ENCODE measurements around the gene PPHLN1. TPM values are rescaled to one million over a fixed set of nuclear protein-coding genes. Genes with fewer than 3 reads are reported as not detected.
A peak's percentile ranks its signal among the peaks of the same experiment; 100 is the strongest.

Gene PPHLN1
- total RNA-seq, 1 donor from 2014 or later = 95.9 TPM

GRCh38 chr12:42298887-42299286 is 27.1 kb upstream of the PPHLN1 start:
- H3K4me1 Mint-ChIP-seq = peaks cover 8% of the 10 kb centered on the region
- POLR2A ChIA-PET = no interaction called here
- CTCF ChIA-PET = interaction anchor here (0.7 kb wide), 1 partner anchor 67 kb away, joined by 4 read pairs; no protein-coding TSS in a partner anchor
- no peak for ATAC-seq (ENCODE audit: low read depth)
- H3K27me3 Mint-ChIP-seq = no peaks in the 10 kb centered on the region
- no peaks in the 10 kb centered on the region for H3K9me3 Mint-ChIP-seq
- H3K4me3 Mint-ChIP-seq = no peak overlapping the region
- intact Hi-C loops (cut with micrococcal nuclease) = no loop called here
- H3K27ac Mint-ChIP-seq = no peak overlapping the region
- H3K36me3 Mint-ChIP-seq (ENCODE audit: low read depth) = no peaks in the 10 kb centered on the region
- no peak for DNase-seq
- TF ChIP-seq CTCF (IDR thresholded peaks at IDR 0.05) = no peak

- H3K27ac Mint-ChIP-seq = no peak overlapping the region
- no peaks in the 10 kb centered on the region for H3K36me3 Mint-ChIP-seq (ENCODE audit: low read depth)
- DNase-seq (no peak), ATAC-seq (ENCODE audit: low read depth) (peak; percentile 34)
- intact Hi-C loops (cut with micrococcal nuclease) = no loop called here
- ChIA-PET CTCF (interaction anchor here (0.7 kb wide), 1 partner anchor 68 kb away, joined by 4 read pairs; no protein-coding TSS in a partner anchor), POLR2A (no interaction called here)
- no peaks in the 10 kb centered on the region for H3K27me3 Mint-ChIP-seq
- TF ChIP-seq CTCF (IDR thresholded peaks at IDR 0.05) = no peak
- H3K4me3 Mint-ChIP-seq = no peak overlapping the region
- no peaks in the 10 kb centered on the region for H3K9me3 Mint-ChIP-seq
- peaks cover 8% of the 10 kb centered on the region for H3K4me1 Mint-ChIP-seq
Measured at GRCh38 chr12:42299392-42300308, 26.3 kb upstream of the PPHLN1 start.

- ATAC-seq (ENCODE audit: low read depth) = no peak
- H3K36me3 Mint-ChIP-seq (ENCODE audit: low read depth) = no peaks in the 10 kb centered on the region
- no peaks in the 10 kb centered on the region for H3K4me1 Mint-ChIP-seq
- ChIA-PET POLR2A (interaction anchor here (0.7 kb wide), 1 partner anchor 1194 kb away, joined by 4 read pairs; no protein-coding TSS in a partner anchor), CTCF (no interaction called here)
- no peak overlapping the region for H3K27ac Mint-ChIP-seq
- H3K9me3 Mint-ChIP-seq = no peaks in the 10 kb centered on the region
- no peak overlapping the region for H3K4me3 Mint-ChIP-seq
- no peak for DNase-seq
- intact Hi-C loops (cut with micrococcal nuclease) = no loop called here
- H3K27me3 Mint-ChIP-seq = no peaks in the 10 kb centered on the region
- TF ChIP-seq CTCF (IDR thresholded peaks at IDR 0.05) = no peak
Measured at GRCh38 chr12:42306297-42306696, 19.7 kb upstream of the PPHLN1 start.

GRCh38 chr12:42308390-42308789 is 17.6 kb upstream of the PPHLN1 start:
- DNase-seq (no peak), ATAC-seq (ENCODE audit: low read depth) (no peak)
- Mint-ChIP-seq H3K9me3 (no peaks in the 10 kb centered on the region), H3K36me3 (ENCODE audit: low read depth) (peaks cover 10% of the 10 kb centered on the region), H3K4me3 (no peak overlapping the region), H3K4me1 (no peaks in the 10 kb centered on the region), H3K27ac (no peak overlapping the region), H3K27me3 (no peaks in the 10 kb centered on the region)
- TF ChIP-seq CTCF (IDR thresholded peaks at IDR 0.05) = no peak
- POLR2A ChIA-PET = no interaction called here
- CTCF ChIA-PET = no interaction called here
- intact Hi-C loops (cut with micrococcal nuclease) = no loop called here

GRCh38 chr12:42309996-42310395 is 16.0 kb upstream of the PPHLN1 start:
- no peak for TF ChIP-seq CTCF (IDR thresholded peaks at IDR 0.05)

More at GRCh38 chr12:42309996-42310395, 16.0 kb upstream of the PPHLN1 start:
- Mint-ChIP-seq H3K27ac (no peak overlapping the region), H3K9me3 (no peaks in the 10 kb centered on the region), H3K4me1 (no peaks in the 10 kb centered on the region), H3K4me3 (no peak overlapping the region), H3K36me3 (ENCODE audit: low read depth) (peaks cover 21% of the 10 kb centered on the region), H3K27me3 (no peaks in the 10 kb centered on the region)
- intact Hi-C loops (cut with micrococcal nuclease) = no loop called here
- CTCF ChIA-PET = no interaction called here
- DNase-seq (no peak), ATAC-seq (ENCODE audit: low read depth) (no peak)
- POLR2A ChIA-PET = no interaction called here
